IgD-negative memory B cell (primary cell): ENCODE results near the gene NPR3. TPM values are rescaled to one million over a fixed set of nuclear protein-coding genes. Genes with fewer than 3 reads are reported as not detected.

Source experiments
- H3K27ac Mint-ChIP-seq, 3 donors: one replicate each; pipeline ENCODE4 v1.8.0; 2020 to 2022; ENCODE audit warnings: mild to moderate bottlenecking in 3 of 3, mixed read lengths in 3 of 3, moderate library complexity in 1 of 3
- H3K27me3 Mint-ChIP-seq: one replicate; pipeline ENCODE4 v1.8.0; 2021; ENCODE audit warnings: mixed read lengths
- H3K36me3 Mint-ChIP-seq: one replicate; pipeline ENCODE4 v1.8.0; 2020; ENCODE audit warnings: mild to moderate bottlenecking, mixed read lengths
- H3K4me1 Mint-ChIP-seq, 3 donors: one replicate each; pipeline ENCODE4 v1.8.0; 2020 to 2022; ENCODE audit warnings: mixed read lengths in 3 of 3, mild to moderate bottlenecking in 1 of 3
- H3K4me3 Mint-ChIP-seq, 4 donors: one replicate each; pipeline ENCODE4 v1.8.0; 2020 to 2022; ENCODE audit warnings: mild to moderate bottlenecking in 4 of 4, mixed read lengths in 4 of 4, moderate library complexity in 3 of 4
- H3K9me3 Mint-ChIP-seq, 3 donors: one replicate each; pipeline ENCODE4 v1.8.0; 2020 to 2021; ENCODE audit warnings: mixed read lengths in 3 of 3, mild to moderate bottlenecking in 1 of 3
- polyA plus RNA-seq: library from polyadenylated mRNA; unstranded; fragments of 300-500 nt; fragmentation: Illumina TruSeq; gene quantifications from one replicate; pipeline ENCODE4 v1.2.3, GENCODE V29; 2021

The NPR3 gene
- polyA plus RNA-seq, 1 donor from 2014 or later, result not detected

- Mint-ChIP-seq H3K4me1 (no peaks in the 10 kb centered on the region), H3K4me3 (peak overlapping the region in 1 of 4 donors; percentile 49), H3K36me3 (no peaks in the 10 kb centered on the region), H3K9me3 (peaks cover 3 to 4% (median 3%) of the 10 kb centered on the region in 3 donors), H3K27ac (no peak overlapping the region), H3K27me3 (no peaks in the 10 kb centered on the region)
Observed at GRCh38 chr5:32833127-32833526, 122.0 kb downstream of the NPR3 start.

- Mint-ChIP-seq H3K4me3 (no peak overlapping the region), H3K4me1 (no peaks in the 10 kb centered on the region), H3K27me3 (no peaks in the 10 kb centered on the region), H3K9me3 (peaks cover 3 to 4% (median 3%) of the 10 kb centered on the region in 3 donors), H3K27ac (no peak overlapping the region), H3K36me3 (no peaks in the 10 kb centered on the region)
Observed at GRCh38 chr5:32833663-32834062, 122.5 kb downstream of the NPR3 start.

- H3K9me3 Mint-ChIP-seq, result peaks cover 3 to 4% (median 3%) of the 10 kb centered on the region in 3 donors
- no peaks in the 10 kb centered on the region for H3K4me1 Mint-ChIP-seq
- no peak overlapping the region for H3K4me3 Mint-ChIP-seq
- no peaks in the 10 kb centered on the region for H3K27me3 Mint-ChIP-seq
- no peak overlapping the region for H3K27ac Mint-ChIP-seq
- no peaks in the 10 kb centered on the region for H3K36me3 Mint-ChIP-seq
Observed at GRCh38 chr5:32834251-32834650, 123.1 kb downstream of the NPR3 start.

GRCh38 chr5:32836176-32836575 is 125.1 kb downstream of the NPR3 start:
- Mint-ChIP-seq H3K27ac (no peak overlapping the region), H3K36me3 (no peaks in the 10 kb centered on the region), H3K9me3 (peaks cover 3 to 4% (median 3%) of the 10 kb centered on the region in 3 donors), H3K4me3 (no peak overlapping the region), H3K4me1 (no peaks in the 10 kb centered on the region), H3K27me3 (no peaks in the 10 kb centered on the region)

GRCh38 chr5:32837211-32837610 is 126.1 kb downstream of the NPR3 start:
- Mint-ChIP-seq H3K27ac (no peak overlapping the region), H3K27me3 (no peaks in the 10 kb centered on the region), H3K4me3 (no peak overlapping the region), H3K4me1 (no peaks in the 10 kb centered on the region), H3K9me3 (peaks cover 3 to 4% (median 3%) of the 10 kb centered on the region in 3 donors), H3K36me3 (no peaks in the 10 kb centered on the region)

GRCh38 chr5:32839106-32839505 is 128.0 kb downstream of the NPR3 start:
- Mint-ChIP-seq H3K36me3 (no peaks in the 10 kb centered on the region), H3K4me3 (no peak overlapping the region), H3K9me3 (peaks cover 2 to 3% (median 3%) of the 10 kb centered on the region in 3 donors), H3K27ac (no peak overlapping the region), H3K27me3 (no peaks in the 10 kb centered on the region), H3K4me1 (no peaks in the 10 kb centered on the region)

GRCh38 chr5:32840606-32841005 is 129.5 kb downstream of the NPR3 start:
- Mint-ChIP-seq H3K9me3 (peaks cover 0 to 2% (median 2%) of the 10 kb centered on the region in 3 donors), H3K27ac (no peak overlapping the region), H3K4me1 (no peaks in the 10 kb centered on the region), H3K4me3 (no peak overlapping the region), H3K36me3 (no peaks in the 10 kb centered on the region), H3K27me3 (no peaks in the 10 kb centered on the region)

Other genes with a start within 250 kb of the NPR3 start
- gene SUB1, start 125.8 kb upstream of the NPR3 start, polyA plus RNA-seq, result 688 TPM